HG02943 (cell line): Measurements from ENCODE around the gene GOLGA2.
A peak's percentile ranks its signal among the peaks of the same experiment; 100 is the strongest.
"Not testable (repeated sequence)": the region's sequence is repeated elsewhere in the genome, so short reads cannot be mapped to it uniquely, and the experiment has no call there.

ENCODE experiments used
- ATAC-seq: cut with Tn5 transposase; IDR thresholded peaks from one replicate; pipeline ENCODE4 v1.9.1; 2021; ENCODE audit warnings: mild to moderate bottlenecking, low read depth, moderate library complexity; ENCODE audit not compliant: unreplicated experiment

Gene GOLGA2

DNA sequence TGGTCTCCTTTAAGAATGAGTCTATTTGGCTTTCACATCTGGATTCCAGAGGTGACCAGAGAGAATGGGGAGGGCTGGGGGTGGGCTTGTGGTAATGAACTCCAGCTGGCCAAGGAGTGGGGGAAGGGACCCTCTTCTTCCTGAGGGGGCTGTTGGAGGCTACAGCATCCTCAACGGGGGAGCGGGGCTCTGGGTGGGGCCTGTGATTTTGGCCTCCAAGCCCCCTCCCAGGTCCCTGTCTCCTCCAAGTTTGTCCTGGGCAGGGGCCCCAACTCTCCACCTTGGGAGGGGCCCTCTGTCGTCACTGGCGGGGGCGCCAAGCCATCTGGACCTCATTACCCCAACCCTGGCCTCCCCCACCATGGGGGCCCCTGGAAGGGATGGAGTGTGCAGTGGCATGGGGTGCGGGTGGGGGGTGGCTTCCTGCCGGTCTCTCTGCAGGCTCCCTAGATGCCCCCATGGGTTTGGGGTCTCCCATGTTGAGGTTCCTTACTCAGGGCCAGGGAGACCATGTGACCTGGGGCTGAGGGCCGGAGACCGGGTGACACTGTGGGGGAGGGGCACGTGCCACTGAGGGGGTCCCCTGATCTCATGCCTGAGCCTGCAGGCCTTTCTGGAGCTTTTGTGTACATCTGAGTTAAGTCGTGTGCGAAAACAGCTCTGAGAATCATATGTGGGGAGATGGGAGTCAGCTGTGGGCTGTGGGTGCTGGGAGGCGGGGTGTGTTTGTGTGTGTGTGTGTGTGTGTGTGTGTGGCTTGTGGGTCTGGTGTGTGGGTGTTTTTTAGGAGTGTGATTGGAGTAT lies 32.4 kb downstream of the GOLGA2 start:
- ATAC-seq = no peak

DNA sequence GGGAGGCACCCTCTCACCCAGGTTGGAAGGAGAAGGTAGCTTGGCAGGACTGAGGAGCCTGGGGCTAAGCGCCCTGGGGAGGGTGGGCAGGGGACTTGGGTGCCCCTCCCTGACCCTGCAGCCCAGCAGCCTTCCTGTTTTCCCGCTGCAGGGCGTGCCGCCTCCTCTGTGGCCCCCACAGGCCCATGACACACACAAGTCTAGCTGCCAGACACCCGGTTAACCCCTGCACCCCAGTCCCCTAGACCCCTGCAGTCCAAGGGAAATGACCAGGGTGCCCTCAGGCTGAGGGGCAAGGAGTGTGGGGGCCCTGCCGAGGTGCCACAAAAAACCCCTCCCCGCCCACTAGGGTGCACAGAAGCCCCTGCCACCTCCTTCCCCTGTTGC lies 33.0 kb downstream of the GOLGA2 start:
- no peak for ATAC-seq

DNA sequence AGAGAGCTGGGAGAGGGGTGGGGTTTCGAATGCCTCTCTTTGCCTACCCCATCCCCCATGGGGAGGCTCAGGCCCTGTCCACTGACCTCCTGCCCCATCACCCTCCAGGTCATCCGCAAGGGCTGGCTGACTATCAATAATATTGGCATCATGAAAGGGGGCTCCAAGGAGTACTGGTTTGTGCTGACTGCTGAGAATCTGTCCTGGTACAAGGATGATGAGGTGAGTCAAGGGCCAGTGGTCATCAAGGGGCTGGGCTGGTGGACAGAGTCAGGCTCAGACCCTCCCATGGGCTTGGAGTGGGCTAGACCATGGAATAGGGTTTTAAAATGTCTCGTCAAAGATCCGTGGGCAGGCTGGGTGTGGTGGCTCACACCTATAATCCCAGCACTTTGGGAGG lies 33.7 kb downstream of the GOLGA2 start:
- no peak for ATAC-seq

DNA sequence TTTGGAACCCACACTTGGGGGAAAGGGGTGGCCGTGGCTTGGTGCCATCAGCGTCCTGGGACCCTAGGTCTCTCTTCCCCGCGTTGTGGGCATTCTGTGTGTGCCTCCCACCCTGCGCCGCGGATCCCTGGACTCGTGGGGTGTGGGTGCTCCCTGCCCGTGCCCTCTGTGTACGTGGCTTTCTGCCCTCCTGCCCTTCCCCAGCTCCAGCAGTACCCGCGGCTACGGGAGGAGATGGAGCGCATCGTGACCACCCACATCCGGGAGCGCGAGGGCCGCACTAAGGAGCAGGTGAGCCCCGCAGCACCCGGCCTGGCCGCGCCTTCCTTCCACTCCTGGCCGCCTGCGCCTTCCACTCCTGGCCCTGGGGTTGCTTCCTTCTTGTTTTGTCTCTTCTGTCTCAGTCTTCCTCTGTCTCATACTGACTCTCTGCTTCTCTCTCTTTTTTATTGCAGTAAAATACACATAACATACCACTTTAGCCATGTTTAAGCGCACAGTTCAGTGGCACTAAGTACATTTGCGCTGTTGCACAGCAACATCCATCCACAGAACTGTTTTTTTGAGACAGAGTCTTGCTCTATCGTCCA lies 41.9 kb downstream of the GOLGA2 start:
- no peak for ATAC-seq

DNA sequence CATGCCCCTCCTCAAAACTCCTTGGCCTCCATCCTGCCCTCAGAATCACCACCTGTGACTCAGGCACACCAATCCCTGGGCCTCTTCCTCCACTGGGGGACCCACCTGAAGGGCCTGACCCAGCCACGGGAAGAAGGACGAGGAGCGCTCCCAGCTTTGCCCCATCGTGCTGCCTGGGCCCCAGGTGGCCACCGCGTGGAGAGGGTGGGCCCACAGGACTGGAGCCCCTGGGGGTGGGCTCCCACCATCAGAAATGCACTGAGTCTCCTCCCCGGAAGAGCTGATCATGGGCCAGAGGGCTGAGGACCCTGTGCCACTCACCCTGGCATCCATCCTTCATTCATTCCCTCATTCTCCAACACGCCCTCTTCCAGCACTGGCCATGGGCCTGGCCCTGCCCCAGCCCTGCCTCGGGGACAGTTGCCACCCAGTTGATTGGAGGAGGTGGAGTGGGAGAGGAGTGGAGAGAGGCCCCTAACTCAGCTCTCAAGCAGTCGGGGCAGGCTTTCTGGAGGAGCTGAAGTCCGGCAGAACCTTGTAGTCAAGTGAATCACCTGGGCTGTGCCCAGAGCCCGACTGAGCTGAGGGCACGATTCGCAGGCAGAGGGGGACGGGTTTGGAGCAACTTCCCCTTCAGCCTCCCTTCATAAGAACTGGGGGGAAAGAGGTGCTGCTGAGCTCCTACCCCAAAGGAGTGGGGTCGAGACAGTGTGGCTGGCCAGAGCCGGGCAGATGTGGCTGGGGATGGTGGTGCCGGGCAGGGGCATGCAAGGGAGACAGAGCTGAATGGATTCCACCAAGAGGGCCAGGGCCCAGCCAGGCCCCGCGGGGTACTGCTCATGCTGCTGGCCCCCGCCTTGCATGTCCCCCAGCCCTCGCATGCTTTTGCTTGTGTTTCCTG lies 43.0 kb downstream of the GOLGA2 start:
- no peak for ATAC-seq

DNA sequence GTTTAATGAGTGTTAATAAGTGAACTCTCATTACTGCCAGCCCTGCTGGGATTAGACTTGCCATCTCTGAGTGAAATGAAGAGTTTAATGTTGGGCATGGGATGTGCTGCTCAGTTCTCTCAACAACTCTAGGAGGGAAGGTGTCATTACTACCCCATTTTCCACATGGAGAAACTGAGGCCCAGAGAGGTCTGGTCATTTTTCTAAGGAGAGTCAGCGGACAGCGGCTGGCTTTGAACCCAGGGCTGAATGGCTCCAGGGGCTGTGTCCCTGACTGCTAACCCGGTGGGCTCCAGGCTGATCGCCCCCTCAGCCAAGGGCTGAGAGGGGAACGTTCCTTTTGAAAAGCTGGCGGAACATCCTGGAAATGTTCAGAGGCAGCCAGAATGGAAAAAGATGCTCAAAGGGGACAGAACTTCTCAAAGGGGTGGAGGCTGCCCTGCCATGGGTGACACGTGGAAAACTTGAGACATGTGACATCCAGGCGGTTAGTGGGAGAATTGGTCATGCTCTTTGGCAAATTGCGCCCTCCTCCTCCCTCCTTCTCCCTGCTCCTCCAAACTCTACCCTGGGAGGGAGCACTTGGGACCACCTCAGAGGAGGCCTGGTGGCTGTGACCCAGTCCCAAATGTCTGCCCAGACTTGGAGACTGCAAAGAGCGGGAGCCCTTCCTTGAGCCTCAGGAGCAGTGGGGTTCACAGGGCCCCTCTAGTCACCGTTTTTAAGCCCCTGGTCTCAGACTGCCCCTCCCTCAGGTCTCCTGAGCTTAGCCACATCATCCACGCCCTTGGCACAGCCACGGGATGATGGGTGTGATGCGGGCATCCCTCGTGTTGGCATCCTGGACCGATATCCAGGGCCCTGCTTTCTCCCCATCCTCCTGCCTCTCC lies 43.9 kb downstream of the GOLGA2 start:
- ATAC-seq = no peak

DNA sequence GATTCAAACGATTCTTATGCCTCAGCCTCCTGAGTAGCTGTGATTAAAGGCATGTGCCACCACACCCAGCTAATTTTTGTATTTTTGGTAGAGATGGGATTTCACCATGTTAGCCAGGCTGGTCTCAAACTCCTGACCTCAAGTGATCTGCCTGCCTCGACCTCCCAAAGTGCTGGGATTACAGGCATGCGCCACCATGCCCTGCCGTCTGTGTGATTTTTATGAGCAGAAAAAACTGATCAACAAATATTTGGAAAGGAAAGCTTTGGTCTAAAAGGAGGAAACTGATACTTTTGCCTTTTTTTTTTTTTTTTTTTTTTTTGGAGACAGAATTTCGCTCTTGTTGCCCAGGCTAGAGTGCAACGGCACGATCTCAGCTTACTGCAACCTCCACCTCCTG lies 44.9 kb downstream of the GOLGA2 start:
- ATAC-seq = not testable (repeated sequence)

DNA sequence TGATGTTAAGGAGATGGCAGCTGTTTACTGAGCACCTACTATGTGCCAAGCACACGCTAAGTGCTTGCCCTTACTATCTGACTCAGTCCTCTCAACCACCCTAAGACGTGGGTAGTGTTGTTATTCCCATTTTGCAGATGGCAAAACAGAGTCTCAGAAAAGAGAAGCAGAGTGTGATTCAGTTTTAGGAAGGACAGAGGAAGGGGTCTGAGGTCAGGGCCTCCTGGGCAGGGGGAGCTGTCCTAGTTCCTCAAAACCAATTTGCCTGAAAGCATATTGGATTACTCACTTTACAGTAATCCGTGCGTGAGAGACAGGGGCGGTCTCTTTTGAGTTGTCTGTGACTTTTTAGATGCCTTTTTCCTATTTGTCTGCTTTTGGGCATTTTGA lies 49.4 kb downstream of the GOLGA2 start:
- no peak for ATAC-seq

DNA sequence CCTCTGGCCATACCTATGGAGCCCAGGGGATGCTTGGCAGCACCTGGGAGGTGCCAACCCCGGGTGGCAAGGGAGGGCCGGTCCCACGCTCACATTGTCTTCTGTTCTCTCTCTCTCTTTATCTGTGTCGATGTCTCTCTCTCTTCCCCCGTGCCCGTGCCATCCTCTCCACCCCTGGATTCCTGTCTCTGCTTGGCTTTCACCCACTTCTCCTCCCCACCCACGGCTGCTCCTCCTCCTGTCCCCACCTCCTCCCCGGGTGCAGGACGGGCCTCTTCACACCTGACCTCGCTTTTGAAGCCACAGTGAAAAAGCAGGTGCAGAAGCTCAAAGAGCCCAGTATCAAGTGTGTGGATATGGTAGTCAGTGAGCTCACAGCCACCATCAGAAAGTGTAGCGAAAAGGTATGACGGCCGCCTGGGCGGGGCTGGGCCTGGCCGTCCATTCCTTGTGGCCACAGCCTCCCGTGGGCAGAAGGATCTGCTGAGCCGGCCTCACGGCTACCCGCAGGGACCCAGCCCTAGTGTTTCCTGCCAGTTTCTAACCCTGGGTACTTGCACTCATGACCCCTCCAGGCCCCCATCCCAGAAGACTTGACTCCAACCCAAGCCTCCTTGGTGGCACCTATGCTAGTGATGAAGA lies 49.9 kb downstream of the GOLGA2 start:
- ATAC-seq = no peak

DNA sequence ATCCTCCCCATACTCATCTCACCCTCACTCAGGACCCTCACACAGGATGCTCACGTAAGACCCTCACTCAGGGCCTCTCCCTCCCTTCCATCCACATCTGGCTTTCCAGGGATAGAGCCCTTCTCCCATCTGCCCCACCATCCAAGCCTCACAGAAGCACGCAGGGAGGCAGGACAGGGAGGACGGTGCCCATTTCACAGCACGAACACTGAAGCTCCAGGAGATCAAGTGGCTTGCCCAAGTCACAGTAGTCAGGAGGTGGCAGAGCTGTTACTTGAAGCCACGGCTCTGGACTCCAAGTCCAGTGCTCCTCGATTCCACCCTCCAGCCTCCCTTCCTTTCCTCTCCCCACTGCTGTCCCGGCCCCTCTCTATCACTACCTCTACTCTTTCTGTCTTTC lies 50.9 kb downstream of the GOLGA2 start:
- ATAC-seq = no peak

DNA sequence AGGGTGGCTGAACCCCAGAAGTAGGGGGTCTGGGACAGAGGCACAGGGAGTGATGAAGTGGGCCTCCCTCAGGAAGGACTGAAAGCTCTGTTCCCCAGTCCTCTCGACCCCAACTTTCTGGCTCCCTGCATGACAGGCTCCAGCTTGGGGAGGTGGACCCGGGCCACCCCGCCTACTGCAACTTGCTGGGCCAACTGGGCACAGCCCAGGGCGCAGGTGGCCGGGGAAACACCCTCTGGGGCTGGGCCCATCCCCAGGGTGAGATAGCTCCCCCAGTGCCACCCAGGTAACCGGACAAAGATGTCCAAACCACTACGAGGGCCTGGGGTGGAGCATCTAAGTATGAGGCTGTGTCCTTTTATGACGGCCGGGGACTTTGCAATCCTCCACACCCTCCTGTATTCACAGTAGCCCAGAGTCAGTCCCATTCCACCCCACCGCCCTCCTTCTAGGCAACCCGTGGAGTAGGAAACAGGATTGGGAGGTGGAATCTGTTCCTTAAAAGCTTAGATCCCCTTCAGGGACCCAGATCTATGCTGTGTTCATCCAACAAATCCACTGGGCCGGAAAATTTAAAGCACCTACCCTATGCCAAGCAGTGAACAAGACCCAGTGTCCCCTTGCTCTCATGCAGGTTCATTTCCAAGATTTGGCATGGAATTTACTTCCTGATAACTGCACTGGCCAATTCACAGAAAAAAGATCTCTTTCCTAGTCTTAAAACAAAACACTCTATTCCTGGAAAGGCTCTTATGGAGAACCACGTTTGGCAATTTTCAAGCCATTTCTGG lies 52.7 kb downstream of the GOLGA2 start:
- no peak for ATAC-seq

DNA sequence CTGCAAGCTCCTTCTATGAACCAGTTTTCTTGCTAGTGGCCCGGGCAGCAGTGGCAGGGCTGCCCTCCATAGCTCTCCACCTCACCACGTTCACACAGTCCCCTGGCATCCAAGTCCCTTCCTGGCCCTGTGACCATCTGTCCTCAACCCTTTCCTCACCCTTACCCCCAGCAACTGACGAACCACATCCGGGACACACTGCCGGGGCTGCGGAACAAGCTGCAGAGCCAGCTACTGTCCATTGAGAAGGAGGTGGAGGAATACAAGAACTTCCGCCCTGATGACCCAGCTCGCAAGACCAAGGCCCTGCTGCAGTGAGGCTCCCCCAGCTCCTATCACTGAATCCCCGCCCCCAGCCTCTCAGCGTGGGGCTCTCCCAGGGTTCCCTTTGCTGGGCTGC lies 53.8 kb downstream of the GOLGA2 start:
- ATAC-seq = no peak

DNA sequence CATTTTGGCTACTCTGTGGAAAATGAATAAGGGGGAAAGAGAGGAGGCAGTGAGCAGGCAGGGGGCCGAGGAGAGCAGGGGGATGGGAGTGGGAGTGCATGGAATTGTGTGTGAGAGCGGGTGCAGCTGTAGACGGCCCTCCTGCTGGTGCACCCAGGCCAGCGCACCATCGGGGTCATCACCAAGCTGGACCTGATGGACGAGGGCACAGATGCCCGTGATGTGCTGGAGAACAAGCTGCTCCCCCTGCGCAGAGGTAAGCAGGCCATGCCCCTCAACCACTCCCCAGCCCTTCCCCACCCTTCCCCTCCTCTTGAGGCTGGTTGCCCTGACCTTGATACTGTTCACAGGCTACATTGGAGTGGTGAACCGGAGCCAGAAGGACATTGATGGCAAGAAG lies 56.0 kb downstream of the GOLGA2 start:
- no peak for ATAC-seq

DNA sequence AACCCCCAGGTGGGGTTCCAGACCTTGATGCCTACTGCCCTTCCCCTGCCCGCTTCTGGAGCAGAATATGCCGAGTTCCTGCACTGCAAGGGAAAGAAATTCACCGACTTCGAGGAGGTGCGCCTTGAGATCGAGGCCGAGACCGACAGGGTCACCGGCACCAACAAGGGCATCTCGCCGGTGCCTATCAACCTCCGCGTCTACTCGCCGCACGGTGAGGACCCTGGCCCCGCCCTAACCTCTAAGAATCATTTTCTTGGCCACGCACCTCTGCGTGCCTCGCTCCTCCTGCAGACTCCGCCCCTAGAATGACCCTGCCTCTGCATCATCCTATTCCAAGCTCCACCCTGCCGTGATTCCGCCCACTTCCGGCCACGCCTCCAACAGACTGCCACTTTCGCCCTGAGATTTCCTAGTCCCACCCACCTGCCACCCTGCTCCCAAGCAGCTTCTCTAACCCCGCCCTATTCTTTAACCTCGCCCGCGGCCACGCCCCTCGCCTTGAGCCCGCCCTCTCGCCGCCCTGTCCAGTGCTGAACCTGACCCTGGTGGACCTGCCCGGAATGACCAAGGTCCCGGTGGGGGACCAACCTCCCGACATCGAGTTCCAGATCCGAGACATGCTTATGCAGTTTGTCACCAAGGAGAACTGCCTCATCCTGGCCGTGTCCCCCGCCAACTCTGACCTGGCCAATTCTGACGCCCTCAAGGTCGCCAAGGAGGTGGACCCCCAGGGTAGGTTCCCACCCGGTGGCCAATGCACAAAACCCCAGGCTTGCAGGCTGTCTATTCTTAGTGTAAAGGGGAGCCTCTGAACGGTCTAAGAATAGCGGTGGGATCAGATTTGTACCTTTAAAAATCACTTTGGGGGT lies 57.1 kb downstream of the GOLGA2 start:
- peak; percentile 71 for ATAC-seq

DNA sequence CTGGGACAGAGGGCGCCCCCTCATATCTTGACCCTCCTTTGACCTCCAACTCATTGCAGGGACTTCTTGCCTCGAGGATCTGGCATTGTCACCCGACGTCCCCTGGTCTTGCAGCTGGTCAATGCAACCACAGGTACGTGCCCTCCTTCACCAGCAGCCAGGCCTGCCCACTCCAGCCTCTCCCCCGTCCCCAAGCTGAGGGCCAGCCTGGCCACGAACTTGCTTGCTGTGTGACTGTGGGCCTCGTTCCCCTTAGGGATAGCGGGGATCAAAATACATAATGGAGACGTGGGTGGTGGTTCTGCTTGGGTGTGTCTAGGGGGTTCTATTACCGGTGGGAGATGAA lies 57.7 kb downstream of the GOLGA2 start:
- ATAC-seq = no peak

DNA sequence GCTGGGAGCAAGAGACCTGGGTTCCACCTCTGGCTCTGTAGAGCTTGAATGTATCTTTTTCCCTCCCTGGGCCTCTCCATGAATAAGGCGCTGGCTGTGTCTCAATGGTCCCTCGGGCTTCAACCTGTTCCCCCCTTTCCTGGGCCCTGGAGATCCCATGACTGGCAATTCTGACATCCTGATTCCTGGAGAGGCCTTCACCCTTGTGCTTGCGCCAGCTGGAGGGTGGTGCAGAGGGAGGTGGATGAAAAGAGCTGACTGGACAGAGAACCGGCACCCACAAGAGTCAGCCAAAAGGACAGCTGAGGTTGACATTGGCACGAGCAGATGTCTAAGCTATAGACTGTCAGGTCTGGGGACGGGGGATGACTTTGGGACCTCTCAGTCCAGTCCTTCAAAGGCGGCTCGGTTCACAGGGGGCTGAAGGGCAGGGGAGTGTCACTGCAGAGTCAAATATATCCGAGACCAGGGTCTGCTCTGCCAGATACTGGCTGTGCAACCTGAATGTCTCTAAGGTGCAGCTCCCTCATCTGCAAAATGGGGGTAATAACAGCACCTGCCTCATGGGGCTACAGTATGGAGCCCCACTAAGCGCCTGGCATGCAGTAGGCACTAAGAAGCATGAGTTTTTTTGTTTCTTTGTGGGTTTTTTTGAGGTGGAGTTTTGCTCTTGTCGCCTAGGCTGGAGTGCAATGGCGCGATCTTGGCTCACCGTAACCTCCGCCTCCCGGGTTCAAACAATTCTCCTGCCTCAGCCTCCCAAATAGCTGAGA lies 58.8 kb downstream of the GOLGA2 start:
- ATAC-seq = no peak
